ENCODE data around the gene EHBP1L1.
A peak's percentile ranks its signal among the peaks of the same experiment; 100 is the strongest.

The EHBP1L1 gene

GRCh38 chr11:65623177-65623576, 47.3 kb downstream of the EHBP1L1 start:
- TF ChIP-seq ZFX (IDR thresholded peaks at IDR 0.05; ENCODE audit: borderline replicate concordance) (no peak), CTCF (IDR thresholded peaks at IDR 0.05) (no peak)
- H3K27ac ChIP-seq = no peak overlapping the region

- TF ChIP-seq CTCF (IDR thresholded peaks at IDR 0.05) (no peak), ZFX (IDR thresholded peaks at IDR 0.05; ENCODE audit: borderline replicate concordance) (no peak)
- H3K27ac ChIP-seq = no peak overlapping the region
Observed at GRCh38 chr11:65623852-65624616, 48.2 kb downstream of the EHBP1L1 start.

GRCh38 chr11:65624931-65625627, 49.2 kb downstream of the EHBP1L1 start:
- no peak for TF ChIP-seq CTCF (IDR thresholded peaks at IDR 0.05)
- TF ChIP-seq ZFX (IDR thresholded peaks at IDR 0.05; ENCODE audit: borderline replicate concordance) = no peak
- H3K27ac ChIP-seq = no peak overlapping the region

GRCh38 chr11:65625628-65626342, 49.9 kb downstream of the EHBP1L1 start:
- H3K27ac ChIP-seq = no peak overlapping the region
- TF ChIP-seq ZFX (IDR thresholded peaks at IDR 0.05; ENCODE audit: borderline replicate concordance) (no peak), CTCF (IDR thresholded peaks at IDR 0.05) (peak; percentile 58)

GRCh38 chr11:65627202-65627601, 51.3 kb downstream of the EHBP1L1 start:
- TF ChIP-seq CTCF (IDR thresholded peaks at IDR 0.05) (no peak), ZFX (IDR thresholded peaks at IDR 0.05; ENCODE audit: borderline replicate concordance) (no peak)
- H3K27ac ChIP-seq = no peak overlapping the region

GRCh38 chr11:65629579-65629978, 53.7 kb downstream of the EHBP1L1 start:
- H3K27ac ChIP-seq = no peak overlapping the region
- no peak for TF ChIP-seq ZFX (IDR thresholded peaks at IDR 0.05; ENCODE audit: borderline replicate concordance)
- TF ChIP-seq CTCF (IDR thresholded peaks at IDR 0.05) = no peak
